Activated CD8-positive, alpha-beta memory T cell treated with anti-CD3 and anti-CD28 coated beads for 36 hours (primary cell): ENCODE results near the gene UGT2A2. TPM values are rescaled to one million over a fixed set of nuclear protein-coding genes. Genes with fewer than 3 reads are reported as not detected.
"Not testable (repeated sequence)": the region's sequence is repeated elsewhere in the genome, so short reads cannot be mapped to it uniquely, and the experiment has no call there.

Source experiments
- CTCF ChIA-PET: fragments of 350-600 bp; sonication (Branson Sonifier 250); formaldehyde crosslinking; loops from one replicate; lab custom pipeline; 2021; ENCODE audit warnings: antibody characterized with exemption; lab: Charles Lee
- POLR2A ChIA-PET: fragments of 350-600 bp; sonication (Branson Sonifier 250); formaldehyde crosslinking; loops from one replicate; lab custom pipeline; 2021; ENCODE audit warnings: antibody characterized with exemption; lab: Charles Lee
- total RNA-seq, 2 experiments: library from RNA; stranded (reverse); gene quantifications; one replicate each; pipeline ENCODE4 v1.2.3, GENCODE V29; 2021

Gene UGT2A2
- total RNA-seq, result not detected

DNA sequence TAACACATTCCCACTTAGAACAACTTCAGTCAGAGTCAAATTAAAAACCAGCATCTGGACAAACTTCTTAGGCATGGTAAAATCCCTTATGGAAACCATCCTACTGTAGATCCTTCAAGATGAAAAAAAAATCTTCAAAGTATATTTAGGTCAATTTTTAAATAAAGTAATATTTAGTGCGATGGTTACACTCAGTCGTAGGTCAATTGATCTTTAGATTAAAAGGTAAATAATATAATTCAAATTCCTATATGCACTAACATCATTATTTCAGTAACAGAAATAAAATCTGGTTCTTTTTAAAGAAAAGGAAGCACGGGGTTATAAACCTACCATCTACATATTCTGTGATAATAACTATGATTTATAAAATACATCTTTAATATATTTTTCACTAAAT is at the start of gene UGT2A2:
UGT2A2 (minus strand) TSS at position 101 of the 400 bp plus-strand sequence; CDS start at position 99, 2 bp downstream.
- ChIA-PET CTCF (no interaction called here), POLR2A (no interaction called here)

DNA sequence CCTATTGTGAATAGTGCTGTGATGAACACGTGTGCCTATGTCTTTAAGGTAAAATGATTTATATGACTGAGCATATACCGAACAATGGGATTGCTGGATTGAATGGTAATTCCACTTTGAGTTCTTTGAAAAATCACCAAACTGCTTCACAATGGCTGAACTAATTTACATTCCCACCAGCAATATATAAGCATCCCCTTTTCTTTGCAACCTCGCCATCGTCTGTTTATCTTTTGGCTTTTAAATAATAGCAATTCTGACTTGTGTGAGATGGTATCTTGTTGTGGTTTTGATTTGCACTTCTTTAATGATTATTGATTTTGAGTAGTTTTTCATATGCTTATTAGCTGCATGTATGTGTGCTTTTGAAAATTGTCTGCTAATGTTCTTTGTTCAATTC is 45.4 kb upstream of the UGT2A2 start:
- POLR2A ChIA-PET, result no interaction called here
- CTCF ChIA-PET, result no interaction called here

DNA sequence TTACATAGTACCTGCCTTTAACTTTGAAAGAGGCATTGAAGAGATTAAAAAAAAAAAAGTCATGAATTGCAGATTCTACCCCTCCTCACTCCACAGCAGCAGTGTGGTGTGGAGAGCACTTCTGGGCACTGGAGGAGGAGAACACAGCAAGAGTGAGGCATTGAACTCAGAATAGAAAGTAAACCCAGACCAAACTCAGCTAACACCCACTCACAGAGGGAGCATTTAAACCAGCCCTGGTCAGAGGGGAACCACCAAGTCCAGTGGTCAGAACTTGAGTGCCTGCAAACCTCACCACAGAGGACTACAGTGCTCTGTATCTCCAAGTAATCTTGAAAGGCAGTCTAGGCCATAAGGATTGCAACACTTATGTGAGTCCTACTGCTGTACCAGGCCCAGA is 29.2 kb upstream of the UGT2A2 start:
- ChIA-PET POLR2A (no interaction called here), CTCF (no interaction called here)

DNA sequence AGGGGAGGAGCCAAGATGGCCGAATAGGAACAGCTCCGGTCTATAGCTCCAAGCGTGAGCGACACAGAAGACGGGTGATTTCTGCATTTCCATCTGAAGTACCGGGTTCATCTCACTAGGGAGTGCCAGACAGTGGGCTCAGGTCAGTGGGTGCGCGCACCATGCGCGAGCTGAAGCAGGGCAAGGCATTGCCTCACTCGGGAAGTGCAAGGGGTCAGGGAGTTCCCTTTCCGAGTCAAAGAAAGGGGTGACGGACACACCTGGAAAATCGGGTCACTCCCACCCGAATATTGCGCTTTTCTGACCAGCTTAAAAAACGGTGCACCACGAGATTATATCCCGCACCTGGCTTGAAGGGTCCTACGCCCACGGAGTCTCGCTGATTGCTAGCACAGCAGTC is 24.6 kb upstream of the UGT2A2 start:
- CTCF ChIA-PET, POLR2A ChIA-PET: not testable (repeated sequence)

DNA sequence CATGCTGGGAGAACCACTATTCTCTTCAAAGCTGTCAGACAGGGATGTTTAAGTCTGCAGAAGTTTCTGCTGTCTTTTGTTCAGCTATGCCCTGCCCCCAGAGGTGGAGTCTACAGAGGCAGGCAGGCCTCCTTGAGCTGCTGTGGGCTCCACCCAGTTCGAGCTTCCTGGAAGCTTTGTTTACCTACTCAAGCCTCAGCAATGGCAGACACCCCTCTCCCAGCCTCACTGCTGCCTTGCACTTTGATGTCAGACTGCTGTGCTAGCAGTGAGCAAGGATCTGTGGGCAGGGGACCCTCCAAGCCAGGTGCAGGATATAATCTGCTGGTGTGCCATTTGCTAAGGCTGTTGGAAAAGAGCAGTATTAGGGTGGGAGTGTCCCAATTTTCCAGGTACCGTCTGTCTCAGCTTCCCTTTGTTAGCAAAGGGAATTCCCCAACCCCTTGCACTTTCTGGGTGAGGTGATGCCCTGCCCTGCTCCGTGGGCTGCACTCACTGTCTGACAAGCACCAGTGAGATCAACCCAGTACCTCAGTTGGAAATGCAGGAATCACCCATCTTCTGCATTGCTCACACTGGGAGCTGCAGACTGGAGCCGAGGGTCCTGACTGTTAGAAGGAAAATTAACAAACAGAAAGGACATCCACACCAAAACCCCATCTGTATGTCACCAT is 21.8 kb upstream of the UGT2A2 start:
- CTCF ChIA-PET, POLR2A ChIA-PET: not testable (repeated sequence)

DNA sequence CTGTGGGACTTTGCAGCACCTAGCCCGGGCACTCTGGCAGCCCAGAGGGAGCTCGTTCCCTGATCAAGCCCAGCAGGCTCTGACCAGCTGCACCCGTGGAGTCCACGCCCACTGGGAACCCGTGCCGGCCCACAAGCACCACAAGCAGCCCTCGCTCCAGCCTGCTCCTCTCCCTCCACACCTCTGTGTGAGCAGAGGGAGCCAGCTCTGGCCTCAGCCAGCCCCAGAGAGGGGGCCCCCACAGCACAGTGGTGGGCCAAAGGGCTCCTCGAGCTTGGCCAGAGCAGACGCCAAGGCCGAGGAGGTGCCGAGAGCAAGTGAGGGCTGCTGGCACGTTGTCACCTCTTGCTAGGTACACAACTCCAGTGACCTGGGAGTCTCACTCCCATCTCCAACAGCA is 18.7 kb upstream of the UGT2A2 start:
- CTCF ChIA-PET, result no interaction called here
- POLR2A ChIA-PET, result no interaction called here

DNA sequence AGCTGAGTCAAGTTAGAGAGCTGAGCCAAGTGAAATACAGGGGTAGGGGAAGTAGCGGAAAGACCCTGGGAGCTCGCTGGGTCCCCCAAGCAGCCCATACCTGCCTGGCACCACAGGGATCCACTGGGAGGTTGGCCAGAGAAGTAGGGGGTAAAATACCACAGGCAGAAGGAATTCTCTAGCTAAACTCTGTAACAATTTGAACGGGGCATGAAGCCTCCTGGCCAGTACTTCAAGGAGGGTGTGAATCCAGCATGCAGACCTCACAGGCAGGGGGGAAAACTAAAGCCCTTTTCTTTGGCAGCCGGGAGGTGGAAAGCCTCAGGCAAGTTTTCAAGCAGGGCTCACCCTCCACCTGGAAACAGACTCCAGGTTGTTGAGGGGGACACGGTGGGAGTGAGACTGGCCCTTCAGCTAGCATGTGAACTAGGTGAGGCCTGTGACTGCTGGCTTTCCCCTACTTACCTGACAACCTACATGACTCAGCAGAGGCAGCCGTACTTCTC is 17.3 kb upstream of the UGT2A2 start:
- ChIA-PET POLR2A (no interaction called here), CTCF (no interaction called here)

DNA sequence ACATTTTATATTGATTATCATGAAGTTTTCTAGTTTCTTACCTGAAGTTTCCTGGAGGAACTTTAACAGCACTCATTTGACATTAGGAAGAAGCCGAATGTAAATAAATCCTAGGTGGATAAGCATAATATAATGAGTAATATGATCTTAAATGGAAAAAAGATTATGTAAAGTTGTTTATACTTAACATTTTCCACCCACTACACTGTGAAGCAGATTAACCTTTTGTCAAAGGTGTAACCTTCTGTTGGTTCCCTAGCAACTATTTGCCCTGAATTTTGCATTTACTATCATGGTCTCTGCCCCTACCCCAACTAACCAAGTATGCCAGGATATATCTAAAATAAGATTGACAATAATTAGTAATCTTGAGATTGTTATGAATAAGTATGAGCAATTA is 13.7 kb upstream of the UGT2A2 start, which contains the start of gene UGT2A1:
UGT2A1 (minus strand) TSS at position 101 of the 400 bp plus-strand sequence. CDS start 5,603 bp downstream, outside the sequence.
- ChIA-PET POLR2A (no interaction called here), CTCF (no interaction called here)

DNA sequence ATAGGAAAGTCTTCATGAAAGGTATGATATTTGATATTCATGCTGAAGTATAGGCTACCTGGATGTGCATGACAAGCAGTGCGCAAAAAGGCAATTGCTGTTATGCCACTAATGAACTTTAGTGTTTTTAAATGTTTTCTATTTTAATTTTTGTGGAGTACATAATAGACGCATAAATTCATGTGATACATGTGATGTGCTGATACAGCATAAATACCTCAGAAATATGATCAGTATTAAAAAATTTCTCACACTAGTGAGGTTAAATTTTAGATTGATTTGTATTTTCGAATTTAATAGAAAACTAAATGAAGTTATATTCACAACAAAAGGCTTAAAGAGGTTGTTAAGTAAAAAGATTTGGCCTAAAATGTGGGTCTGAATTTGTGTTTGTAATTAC is 11.4 kb upstream of the UGT2A2 start:
- ChIA-PET CTCF (no interaction called here), POLR2A (no interaction called here)

DNA sequence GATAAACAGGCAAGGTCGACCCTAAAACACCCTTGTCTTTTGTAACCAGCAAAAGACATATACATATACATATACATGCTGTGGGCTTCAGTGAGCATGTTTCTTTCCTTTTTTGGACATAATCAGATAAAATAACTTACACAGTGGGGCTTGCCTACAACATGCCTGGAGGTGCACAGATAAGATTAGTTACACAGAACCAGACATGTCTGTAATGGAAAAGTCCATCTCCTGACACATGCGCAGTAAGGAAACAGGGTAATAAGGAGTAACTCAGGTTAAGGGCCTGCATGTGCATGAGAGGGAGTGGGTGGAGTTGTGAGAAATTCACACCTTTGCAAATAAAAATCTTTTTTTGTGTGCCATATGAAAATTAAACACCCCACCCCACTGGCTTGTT is 10.2 kb upstream of the UGT2A2 start:
- CTCF ChIA-PET, result no interaction called here

DNA sequence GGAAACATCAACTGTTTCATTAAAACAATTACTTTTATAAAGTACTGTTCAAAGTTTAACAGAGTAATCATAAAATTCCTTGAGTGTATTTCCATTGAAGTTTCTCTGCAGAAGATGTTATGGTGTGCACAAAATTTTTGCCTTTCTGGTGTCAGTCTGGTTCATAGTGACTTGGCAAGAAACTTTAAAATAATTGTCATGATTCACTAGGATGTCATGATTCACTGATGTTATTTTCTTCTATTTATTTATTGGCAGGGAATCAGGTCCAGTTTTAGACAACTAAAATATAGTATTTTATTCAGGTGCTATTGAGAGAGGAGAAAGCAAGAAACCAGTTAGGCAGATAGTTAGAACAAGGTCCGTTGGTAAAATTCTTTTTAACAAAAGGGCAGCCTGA is 9.8 kb upstream of the UGT2A2 start:
- ChIA-PET POLR2A (no interaction called here), CTCF (no interaction called here)

More for the DNA sequence above, 10.2 kb upstream of the UGT2A2 start:
- POLR2A ChIA-PET, result no interaction called here

DNA sequence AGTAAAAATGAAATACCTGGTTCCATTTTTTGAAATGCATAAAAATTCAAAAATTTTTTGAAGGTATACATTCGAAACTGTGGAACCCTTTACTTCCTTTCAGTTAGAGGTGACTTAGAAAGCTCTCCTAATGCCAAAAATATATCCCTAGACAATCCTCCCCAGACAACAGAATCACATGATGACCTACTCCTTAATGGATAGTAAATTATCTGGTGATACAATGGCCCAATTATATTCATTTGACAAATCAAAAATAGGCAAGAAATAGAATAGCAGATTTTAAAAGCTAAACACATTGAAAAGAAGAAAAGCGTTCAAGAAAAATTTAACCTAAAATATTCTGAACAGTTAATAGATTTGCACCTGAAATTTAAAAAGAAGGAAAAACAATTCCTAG is 3.5 kb upstream of the UGT2A2 start:
- ChIA-PET POLR2A (no interaction called here), CTCF (no interaction called here)

DNA sequence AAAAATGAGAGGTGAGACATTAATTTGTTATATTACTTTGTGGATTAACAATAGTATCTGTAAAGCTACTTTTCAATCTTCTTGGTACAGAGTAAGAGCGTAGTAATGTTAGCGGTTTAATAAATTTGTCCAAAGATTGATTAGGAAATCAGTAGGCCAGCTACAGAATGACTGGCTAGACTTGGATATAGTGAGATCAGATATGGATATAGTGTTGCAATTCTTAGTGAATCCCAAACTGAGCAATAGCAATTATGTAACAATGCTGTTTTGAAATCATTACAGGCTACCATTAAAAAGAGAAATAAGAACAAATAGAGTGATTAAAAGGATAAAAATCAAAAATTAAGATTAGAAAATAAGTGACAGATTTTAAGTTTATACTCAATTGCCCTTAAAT is 847 bp upstream of the UGT2A2 start:
- CTCF ChIA-PET, result no interaction called here
- POLR2A ChIA-PET, result no interaction called here

DNA sequence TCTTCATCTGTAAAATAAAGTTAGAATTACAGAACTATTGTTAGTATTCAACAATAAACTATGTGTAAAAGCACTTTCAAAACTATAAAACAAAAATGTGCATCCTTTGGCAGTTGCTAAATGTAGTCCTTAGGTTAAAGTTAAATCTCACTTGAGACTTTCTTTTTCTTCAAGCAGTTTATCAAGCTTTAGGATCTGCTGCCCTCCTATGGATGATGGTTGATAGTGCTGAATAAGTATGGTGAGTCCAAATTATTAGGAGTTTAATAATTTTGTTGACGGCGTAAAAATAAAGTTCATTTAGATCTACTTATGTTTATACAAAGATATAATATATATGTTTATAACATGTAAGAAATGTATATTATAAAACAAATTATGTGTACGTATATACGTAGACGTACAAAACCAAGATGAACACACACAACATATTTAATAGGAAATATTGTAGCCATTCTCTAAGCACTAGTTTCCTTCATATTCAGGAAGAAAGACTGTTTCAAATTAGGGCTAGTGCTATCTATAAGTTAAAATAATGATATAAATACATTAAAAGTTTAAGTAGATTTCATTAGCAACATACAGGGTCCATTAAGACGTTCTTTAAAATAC is 22.3 kb downstream of the UGT2A2 start:
- ChIA-PET CTCF (no interaction called here), POLR2A (no interaction called here)

DNA sequence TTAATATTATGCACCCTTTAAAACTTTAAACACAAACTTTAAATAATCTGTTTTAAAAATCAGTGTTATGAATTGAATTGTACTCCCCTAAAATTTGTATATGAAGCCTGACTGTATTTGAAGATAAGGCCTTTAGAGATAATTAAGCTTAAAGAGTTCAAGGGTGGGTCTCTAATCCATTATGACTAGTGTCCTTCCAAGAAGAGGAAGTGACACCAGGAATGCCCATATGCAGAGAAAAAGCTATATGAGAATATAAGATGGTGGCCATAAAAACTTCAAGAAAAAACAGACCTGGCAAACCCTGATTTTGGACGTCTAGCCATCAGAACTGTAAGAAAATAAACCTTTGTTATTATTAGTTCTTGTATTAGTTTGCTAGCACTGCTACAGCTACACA is 29.0 kb downstream of the UGT2A2 start:
- POLR2A ChIA-PET, result no interaction called here
- CTCF ChIA-PET, result no interaction called here

DNA sequence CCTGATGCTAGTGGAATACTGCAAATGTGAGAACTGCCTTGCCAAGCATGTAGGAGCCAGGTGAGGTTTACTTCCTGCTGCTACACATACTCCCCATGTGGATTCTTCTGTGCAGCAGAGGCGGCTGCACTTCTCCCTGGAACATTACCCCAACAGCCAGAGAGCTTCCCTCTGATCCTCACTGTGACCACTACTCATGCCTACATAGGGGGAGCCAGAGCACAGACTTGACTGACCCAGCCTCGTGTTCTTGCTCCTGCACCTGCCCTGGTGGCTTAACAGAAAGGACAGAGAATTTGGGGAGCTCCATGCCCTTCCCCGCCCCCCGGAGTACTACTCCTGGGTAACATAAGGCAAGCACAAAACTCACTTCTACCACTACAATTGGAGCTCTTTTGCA is 38.4 kb downstream of the UGT2A2 start:
- CTCF ChIA-PET, result no interaction called here
- POLR2A ChIA-PET, result no interaction called here

DNA sequence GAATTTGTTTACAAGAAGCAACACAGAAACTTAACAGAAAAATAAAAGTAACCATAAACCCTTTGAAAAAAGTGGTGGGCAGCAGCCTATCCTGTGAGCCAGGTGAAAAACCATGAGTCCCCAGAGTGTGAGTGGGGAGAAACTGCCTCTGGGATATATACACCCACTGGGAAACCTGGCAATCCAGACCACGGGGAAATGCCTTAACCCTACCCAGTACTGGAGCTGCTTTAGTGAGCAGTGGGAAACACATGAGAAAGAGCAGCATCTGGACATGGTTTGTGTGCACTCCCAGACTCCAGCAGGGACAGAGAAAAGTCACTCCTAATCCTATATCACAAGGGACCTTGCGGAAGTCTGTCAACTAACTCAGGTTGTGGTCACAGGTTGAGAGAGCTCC is 39.4 kb downstream of the UGT2A2 start:
- ChIA-PET CTCF (no interaction called here), POLR2A (no interaction called here)

DNA sequence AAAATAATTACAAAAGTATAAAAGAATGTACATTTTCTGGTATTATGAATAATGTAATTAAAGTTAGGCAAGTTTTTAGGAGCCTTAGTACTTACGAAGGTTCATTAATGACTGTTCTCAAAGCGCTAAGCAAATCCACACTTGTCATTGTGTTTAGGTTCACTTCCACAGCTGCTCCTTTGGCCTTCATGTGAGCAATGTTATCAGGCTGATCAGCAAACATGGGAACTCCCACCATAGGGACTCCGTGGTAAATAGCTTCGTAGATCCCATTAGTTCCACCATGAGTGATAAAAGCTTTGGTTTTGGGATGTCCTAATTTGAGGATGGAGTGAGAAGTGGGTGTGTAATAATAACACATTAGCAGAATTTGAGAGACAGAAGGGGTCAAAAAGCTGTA is 45.1 kb downstream of the UGT2A2 start:
- ChIA-PET POLR2A (no interaction called here), CTCF (no interaction called here)

DNA sequence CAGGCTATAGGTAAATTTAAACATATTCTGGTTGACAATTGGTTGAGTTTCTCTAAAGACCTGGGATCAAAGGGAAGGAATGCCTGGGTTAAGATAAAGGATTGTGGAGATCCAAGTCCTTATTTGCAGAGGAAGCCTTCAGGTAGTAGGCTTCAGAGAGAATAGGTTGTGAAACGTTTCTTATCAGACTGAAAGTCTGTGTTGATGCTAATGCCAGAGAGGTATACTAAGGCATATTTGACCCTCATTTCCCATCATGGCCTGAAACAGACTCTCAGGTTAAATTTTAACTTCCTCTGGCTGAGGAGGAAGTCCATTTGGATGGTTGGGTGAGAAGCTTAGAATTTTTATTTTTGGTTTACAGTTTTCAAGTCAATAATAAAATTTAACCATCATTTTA is 48.1 kb downstream of the UGT2A2 start:
- CTCF ChIA-PET, result no interaction called here
- POLR2A ChIA-PET, result no interaction called here

DNA sequence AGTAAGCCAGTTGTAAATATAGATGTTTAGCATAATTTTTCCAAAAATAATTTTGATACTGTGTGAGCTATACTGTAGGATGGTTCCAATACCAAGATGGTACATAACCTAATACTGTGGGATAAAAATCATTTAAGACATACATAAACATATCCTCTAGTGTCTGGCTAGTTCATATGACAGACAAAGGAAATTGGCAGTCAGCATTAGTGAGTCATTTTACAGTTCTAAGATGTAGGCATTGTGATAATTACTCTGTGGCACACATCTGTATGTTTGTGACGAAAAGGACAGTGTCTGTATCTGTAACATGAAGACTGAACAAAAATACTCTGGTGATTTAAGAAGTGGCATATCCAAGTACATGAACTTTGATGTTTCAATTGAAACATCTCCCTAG is 49.6 kb downstream of the UGT2A2 start:
- CTCF ChIA-PET, result no interaction called here
- POLR2A ChIA-PET, result no interaction called here

DNA sequence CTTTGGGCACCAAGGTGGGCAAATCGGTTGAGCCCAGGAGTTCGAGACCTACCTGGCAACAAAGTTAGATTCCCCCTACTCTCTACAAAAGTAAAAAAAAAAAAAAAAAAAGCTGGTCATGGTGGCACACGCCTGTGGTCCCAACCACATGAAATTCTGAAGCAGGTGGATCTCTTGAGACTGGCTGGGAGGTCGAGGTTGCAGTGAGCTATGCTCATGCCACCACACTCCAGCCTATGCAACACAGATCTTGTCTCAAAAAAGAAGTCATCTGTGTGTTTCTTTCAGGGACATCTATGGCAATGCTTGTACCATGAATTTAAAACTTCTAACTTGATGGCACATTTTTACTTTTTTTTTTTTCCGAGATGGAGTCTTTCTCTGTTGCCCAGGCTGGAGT is 55.3 kb downstream of the UGT2A2 start:
- CTCF ChIA-PET, result no interaction called here
- POLR2A ChIA-PET, result interaction anchor here (0.6 kb wide), 1 partner anchor 104 kb away, joined by 3 read pairs; no protein-coding TSS in a partner anchor
